ENCODE data around the gene RND1. TPM values are rescaled to one million over a fixed set of nuclear protein-coding genes. Genes with fewer than 3 reads are reported as not detected.
"Not testable (repeated sequence)": the region's sequence is repeated elsewhere in the genome, so short reads cannot be mapped to it uniquely, and the experiment has no call there.

RND1 gene
- total RNA-seq, 2 experiments from 2014 or later, result 2.3 to 2.9 TPM

DNA sequence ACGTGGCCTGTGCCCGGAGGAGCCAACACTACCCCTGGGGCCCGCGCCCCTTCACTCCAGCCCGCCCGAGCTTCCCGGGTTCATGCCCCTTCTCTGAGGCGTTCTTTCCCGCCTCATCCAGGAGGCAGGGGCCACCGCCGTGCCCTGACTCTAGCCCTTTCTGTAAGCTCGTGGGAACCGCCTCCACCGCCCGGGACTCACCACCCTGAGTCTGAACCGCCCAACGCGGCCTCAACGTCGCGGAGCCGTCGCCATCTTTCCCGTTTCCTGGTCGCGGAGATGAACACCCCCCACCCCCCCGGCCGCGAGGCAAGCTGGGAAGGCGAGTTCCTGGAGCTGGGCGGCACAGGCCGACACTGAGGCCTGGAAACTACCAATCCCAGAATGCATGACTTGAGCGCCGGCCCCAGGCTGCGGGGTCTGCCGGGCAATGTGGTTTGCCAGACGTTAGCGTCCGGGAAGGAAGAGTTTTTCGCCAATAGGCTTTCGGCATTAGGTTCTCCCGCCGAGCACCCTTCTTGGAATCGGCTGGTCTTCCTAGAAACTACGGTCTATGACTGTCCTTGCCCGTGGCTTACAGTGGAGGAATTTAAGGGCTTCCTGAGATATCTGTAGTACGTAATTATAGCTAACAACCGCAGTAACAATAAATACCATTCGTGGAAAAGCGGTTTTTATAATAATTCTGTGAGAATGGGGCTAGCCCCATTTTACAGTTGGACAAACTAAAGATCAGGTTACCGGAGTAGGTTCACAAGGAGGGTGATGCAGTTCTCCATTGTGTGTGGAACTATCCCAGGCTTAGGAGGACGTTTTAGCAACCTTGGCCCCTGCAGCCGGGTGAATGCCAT lies 13.6 kb downstream of the RND1 start, which contains the start of gene DDX23:
TSS of gene DDX23 (minus strand) at position 281 of the 851 bp plus-strand sequence. CDS start 6,381 bp downstream, outside the sequence.
- CTCF ChIA-PET, result interaction anchor here (0.6 to 5.7 kb wide), 28 partner anchors 15 to 1042 kb away, joined by 3 to 75 read pairs (median 5); partner anchors contain the start of genes ARF3, RND1 and WNT1
- POLR2A ChIA-PET, result interaction anchor here (0.6 to 2.5 kb wide), 16 partner anchors 13 to 818 kb away, joined by 3 to 19 read pairs (median 4); partner anchors contain the start of genes FKBP11, RHEBL1 and RND1

- POLR2A ChIA-PET, CTCF ChIA-PET: not testable (repeated sequence)
Observed at GRCh38 chr12:48842021-48842420, 23.6 kb downstream of the RND1 start.

DNA sequence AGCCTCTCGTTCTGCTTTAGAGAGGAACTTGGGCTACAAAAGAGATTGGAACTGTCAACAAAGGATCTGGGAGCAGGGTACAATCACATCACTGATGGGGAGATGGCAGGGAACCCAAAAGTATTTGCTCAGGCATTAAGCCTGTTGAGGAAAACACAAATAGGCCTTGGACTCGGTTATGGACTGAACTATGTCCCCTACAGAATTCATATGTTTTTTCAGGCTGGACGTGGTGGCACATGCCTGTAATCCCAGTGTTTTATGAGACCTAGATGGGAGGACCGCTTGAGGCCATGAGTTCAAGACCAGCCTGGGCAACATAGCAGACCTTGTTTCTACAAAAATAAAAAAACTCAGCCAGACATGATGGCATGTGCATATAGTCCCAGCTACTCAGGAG lies 27.6 kb downstream of the RND1 start:
- ChIA-PET CTCF (no interaction called here), POLR2A (no interaction called here)

- POLR2A ChIA-PET, result no interaction called here
Observed at GRCh38 chr12:48832321-48833060, 33.2 kb downstream of the RND1 start.

DNA sequence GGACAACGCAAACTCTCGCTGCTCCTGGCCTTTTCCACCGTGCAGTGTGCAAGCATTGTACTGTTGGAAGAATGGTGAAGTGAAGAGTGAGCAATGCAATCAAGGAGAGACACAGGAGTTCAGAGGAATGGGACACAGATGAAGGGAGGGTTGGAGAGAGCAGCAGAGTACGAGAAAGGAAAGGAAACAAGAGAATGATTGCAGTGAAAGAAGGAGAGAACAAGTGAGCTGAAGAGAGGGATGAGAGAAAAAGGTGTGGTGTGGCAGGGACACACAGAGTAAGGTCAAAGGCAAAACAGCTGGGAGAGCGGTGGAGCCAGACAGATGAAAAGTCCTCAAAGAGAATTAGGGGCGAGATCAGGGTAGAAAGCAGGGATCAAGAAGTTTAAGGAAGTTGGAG lies 34.4 kb downstream of the RND1 start:
- CTCF ChIA-PET, result interaction anchor here (0.6 kb wide), 1 partner anchor 96 kb away, joined by 5 read pairs; no protein-coding TSS in a partner anchor
- POLR2A ChIA-PET, result interaction anchor here (0.6 kb wide), 1 partner anchor 94 kb away, joined by 6 read pairs; no protein-coding TSS in a partner anchor

More at GRCh38 chr12:48832321-48833060, 33.2 kb downstream of the RND1 start:
- CTCF ChIA-PET, result no interaction called here

DNA sequence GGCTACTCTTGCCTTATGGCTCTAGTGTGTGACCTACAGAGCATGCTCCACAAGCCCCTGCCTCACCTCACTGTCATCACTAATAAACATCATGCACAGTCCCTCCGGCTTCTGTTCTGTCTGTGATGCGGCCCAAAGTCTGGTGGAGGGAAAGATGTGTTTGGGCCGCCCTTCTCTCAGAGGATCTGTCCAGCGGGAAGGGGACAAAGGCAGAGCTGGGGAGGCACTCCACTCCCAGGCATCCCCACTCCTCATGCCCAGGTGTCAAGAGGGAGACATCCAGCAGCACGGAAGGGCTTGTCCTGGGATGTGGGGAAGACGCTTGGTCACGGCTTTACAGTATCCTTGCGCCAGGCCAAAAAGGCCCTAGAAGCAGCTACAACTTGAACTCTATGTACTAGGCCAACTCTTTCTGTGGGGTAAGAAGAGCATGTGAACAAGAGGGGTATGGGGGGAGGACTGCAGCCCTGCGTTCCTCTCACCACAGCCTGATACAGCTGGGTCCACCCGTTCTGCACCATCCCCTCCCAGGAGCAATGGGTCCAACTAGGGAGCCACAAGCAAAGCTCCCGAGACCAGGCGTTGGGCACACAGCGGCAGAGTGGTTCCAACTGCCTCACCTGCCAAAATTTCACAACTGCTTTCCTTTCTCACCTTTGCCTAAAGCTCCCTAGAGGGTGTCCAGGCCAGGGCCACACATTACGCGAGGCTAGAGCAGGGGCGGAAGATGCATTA lies 36.7 kb downstream of the RND1 start:
- POLR2A ChIA-PET, result no interaction called here

DNA sequence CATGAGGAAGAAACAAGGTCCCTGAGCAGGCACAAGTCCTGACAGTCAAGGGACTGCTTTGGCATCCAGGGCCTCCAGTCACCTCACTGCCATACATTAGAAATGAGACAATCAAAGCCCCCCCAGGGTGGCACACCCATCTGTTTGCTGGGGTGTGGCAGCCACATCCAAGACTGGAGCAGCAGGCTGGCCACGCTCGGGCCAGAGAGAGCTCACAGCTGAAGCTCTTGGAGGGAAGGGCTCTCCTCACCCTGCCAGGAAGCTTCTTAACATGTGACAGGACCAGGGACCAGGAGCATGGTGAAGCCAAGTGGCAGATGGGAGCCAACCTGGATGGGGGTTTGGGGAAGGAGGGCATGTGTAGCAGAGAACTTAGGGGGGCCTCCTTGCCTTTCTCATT lies 37.4 kb downstream of the RND1 start:
- CTCF ChIA-PET, result interaction anchor here (1.2 kb wide), 1 partner anchor 12 kb away, joined by 3 read pairs; no protein-coding TSS in a partner anchor

More for the DNA sequence above, 36.7 kb downstream of the RND1 start:
- CTCF ChIA-PET, result interaction anchor here (1.2 kb wide), 1 partner anchor 13 kb away, joined by 3 read pairs; no protein-coding TSS in a partner anchor

DNA sequence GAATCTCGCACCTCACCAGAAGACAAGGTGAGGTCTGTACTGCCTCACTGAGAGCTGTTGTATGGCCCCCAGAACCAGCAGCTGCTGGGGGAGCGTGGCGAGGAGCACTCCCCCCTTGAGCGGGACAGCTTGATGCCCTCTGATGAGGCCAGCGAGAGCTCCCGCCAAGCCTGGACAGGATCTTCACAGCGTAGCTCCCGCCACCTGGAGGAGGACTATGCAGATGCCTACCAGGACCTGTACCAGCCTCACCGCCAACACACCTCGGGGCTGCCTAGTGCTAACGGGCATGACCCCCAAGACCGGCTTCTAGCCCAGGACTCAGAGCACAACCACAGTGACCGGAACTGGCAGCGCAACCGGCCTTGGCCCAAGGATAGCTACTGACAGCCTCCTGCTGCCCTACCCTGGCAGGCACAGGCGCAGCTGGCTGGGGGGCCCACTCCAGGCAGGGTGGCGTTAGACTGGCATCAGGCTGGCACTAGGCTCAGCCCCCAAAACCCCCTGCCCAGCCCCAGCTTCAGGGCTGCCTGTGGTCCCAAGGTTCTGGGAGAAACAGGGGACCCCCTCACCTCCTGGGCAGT lies 38.1 kb downstream of the RND1 start:
- ChIA-PET CTCF (interaction anchor here (2.1 kb wide), 1 partner anchor 13 kb away, joined by 13 read pairs; no protein-coding TSS in a partner anchor), POLR2A (interaction anchor here (0.6 kb wide), 1 partner anchor 212 kb away, joined by 3 read pairs; no protein-coding TSS in a partner anchor)

More for the DNA sequence above, 37.4 kb downstream of the RND1 start:
- POLR2A ChIA-PET, result no interaction called here

- ChIA-PET CTCF (interaction anchor here (2.1 kb wide), 1 partner anchor 12 kb away, joined by 13 read pairs; no protein-coding TSS in a partner anchor), POLR2A (interaction anchor here (0.6 kb wide), 1 partner anchor 25 kb away, joined by 4 read pairs; the partner anchor contains the start of gene DDX23)
Observed at GRCh38 chr12:48827026-48827425, 38.6 kb downstream of the RND1 start.

GRCh38 chr12:48826209-48826855 lies 39.3 kb downstream of the RND1 start:
- ChIA-PET CTCF (interaction anchor here (0.6 to 2.1 kb wide), 2 partner anchors 11 to 66 kb away, joined by 4 to 13 read pairs; no protein-coding TSS in a partner anchor), POLR2A (interaction anchor here (0.6 kb wide), 1 partner anchor 26 kb away, joined by 4 read pairs; the partner anchor contains the start of gene DDX23)

- ChIA-PET CTCF (no interaction called here), POLR2A (no interaction called here)
Observed at GRCh38 chr12:48824905-48825304, 40.8 kb downstream of the RND1 start.

DNA sequence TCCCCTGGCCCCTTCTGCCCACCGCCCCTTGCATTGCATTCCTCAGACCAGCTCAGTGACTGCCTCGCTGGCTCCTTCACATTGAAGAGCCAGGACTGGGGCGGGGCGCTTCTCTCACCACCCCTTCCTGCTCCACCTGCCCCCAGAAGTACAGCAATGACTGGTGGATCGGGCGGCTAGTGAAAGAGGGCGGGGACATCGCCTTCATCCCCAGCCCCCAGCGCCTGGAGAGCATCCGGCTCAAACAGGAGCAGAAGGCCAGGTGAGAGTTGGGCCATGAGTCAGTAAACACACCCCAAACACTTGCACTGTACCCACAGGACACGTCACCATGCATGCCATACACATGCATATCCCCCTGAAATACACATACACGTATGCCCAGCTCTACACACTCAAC lies 41.6 kb downstream of the RND1 start:
- ChIA-PET POLR2A (no interaction called here), CTCF (interaction anchor here (1.2 to 2.4 kb wide), 2 partner anchors 10 to 71 kb away, joined by 3 to 12 read pairs; no protein-coding TSS in a partner anchor)

DNA sequence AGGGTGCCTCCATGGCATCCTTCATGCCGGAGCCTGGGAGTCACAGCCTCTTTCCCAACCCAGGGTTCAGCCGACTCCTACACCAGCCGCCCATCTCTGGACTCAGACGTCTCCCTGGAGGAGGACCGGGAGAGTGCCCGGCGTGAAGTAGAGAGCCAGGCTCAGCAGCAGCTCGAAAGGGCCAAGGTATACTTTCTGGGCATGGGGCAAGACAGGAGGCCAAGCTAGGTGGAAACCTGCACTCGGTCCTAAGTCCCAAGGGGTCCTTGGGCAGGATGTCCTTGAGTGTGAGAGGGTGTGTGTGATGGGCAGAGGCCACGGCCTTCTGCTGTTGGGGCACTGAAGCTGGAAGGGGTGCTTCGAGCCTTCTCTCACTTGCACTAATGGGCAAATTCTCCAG lies 42.4 kb downstream of the RND1 start:
- CTCF ChIA-PET, result interaction anchor here (1.2 to 2.4 kb wide), 2 partner anchors 9 to 70 kb away, joined by 3 to 12 read pairs; no protein-coding TSS in a partner anchor
- POLR2A ChIA-PET, result no interaction called here

- ChIA-PET POLR2A (interaction anchor here (0.6 kb wide), 1 partner anchor 127 kb away, joined by 6 read pairs; no protein-coding TSS in a partner anchor), CTCF (interaction anchor here (1.2 to 2.4 kb wide), 2 partner anchors 8 to 70 kb away, joined by 3 to 12 read pairs; no protein-coding TSS in a partner anchor)
Observed at GRCh38 chr12:48822711-48823110, 43.0 kb downstream of the RND1 start.

DNA sequence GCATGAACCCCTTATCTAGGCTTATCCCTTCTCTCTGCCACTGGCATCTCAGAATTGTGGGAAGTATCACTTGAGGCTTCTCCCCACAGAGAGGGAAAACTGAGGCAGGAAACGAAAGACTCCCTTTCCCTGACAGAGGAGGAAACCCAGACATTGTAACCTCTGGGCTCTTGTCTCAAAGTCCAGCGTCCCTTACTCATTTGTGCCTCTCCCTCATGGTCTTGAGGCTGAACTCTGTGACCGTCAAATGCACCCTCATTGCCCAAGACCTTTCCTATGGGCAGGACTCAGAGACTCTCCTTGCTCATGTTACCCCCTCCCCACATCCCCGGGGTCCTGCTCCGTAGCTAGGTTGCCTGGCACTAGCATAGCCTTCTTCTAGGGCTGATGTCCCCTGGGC lies 43.5 kb downstream of the RND1 start:
- CTCF ChIA-PET, result interaction anchor here (2.4 kb wide), 1 partner anchor 8 kb away, joined by 12 read pairs; no protein-coding TSS in a partner anchor
- POLR2A ChIA-PET, result no interaction called here

GRCh38 chr12:48819986-48820725 lies 45.5 kb downstream of the RND1 start:
- POLR2A ChIA-PET, result no interaction called here
- CTCF ChIA-PET, result interaction anchor here (1.4 kb wide), 1 partner anchor 177 kb away, joined by 3 read pairs; no protein-coding TSS in a partner anchor
